Esophagus squamous epithelium (tissue), 4 donors: ENCODE measurements around the gene SHPK.

Experiments
- CTCF ChIP-seq, 6 experiments: fragments of 450-650 bp in 4 of 6; fragments of 200-600 bp in 2 of 6; sonication (generic) in 2 of 6; IDR thresholded peaks; one replicate each; pipeline ENCODE4 v1.5.1; 2016 to 2019; ENCODE audit warnings: antibody characterized with exemption in 6 of 6, mild to moderate bottlenecking in 4 of 6, moderate library complexity in 4 of 6
- POLR2A ChIP-seq, 4 donors: fragments of 450-650 bp; IDR thresholded peaks; one replicate each; pipeline ENCODE4 v1.6.1; 2017; ENCODE audit warnings: antibody characterized with exemption in 4 of 4, mild to moderate bottlenecking in 4 of 4, moderate library complexity in 3 of 4

- TF ChIP-seq CTCF (IDR thresholded peaks at IDR 0.05) (peak in 1 of 6 experiments; percentile 13), POLR2A (IDR thresholded peaks at IDR 0.05) (no peak)
These were observed 436 bp downstream of the SHPK start for GRCh38 chr17:3635474-3636153.
